ENCODE data around the gene HNRNPR. TPM values are rescaled to one million over a fixed set of nuclear protein-coding genes. Genes with fewer than 3 reads are reported as not detected.

The HNRNPR gene
- total RNA-seq, 1 donor from 2014 or later, result 64.3 TPM

DNA sequence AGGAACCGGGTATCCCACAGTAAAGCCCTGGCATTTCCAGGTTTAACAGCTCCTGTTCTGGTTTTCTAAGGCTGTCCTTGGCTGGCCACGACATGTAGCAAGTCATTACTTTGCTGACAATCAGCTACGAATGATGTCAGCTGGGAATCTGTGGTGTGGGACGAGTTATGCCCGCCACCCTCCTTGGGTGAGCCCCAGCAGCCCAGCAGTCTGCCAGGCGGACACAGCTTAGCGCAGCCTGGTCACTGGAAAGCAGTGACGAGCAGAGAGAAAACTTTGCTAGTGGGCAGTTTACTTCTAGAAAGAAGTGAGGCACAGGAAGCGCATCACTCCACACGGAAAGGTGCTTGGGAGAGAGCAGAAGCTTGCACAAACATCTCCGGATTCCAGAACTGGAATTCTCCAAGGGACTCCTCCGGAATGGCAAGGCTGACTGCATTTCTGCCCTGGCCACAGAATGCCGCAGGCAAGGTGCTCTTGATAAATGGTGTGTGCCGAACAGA is 41.1 kb upstream of the HNRNPR start:
- H3K4me1 ChIP-seq, result peaks cover 17% of the 10 kb centered on the region
- DNase-seq (ENCODE audit: extremely low spot score in 2 of 2), result no peak
- no peak overlapping the region for H3K27ac ChIP-seq
- intact Hi-C loops (cut with DNase I), result no loop called here
- peaks cover 0 to 10% of the 10 kb centered on the region in 2 donors for H3K36me3 ChIP-seq
- H3K9me3 ChIP-seq, result no peaks in the 10 kb centered on the region
- no peak overlapping the region for H3K4me3 ChIP-seq
- no peak for TF ChIP-seq POLR2A (IDR thresholded peaks at IDR 0.05)
- TF ChIP-seq, protein P1, sequence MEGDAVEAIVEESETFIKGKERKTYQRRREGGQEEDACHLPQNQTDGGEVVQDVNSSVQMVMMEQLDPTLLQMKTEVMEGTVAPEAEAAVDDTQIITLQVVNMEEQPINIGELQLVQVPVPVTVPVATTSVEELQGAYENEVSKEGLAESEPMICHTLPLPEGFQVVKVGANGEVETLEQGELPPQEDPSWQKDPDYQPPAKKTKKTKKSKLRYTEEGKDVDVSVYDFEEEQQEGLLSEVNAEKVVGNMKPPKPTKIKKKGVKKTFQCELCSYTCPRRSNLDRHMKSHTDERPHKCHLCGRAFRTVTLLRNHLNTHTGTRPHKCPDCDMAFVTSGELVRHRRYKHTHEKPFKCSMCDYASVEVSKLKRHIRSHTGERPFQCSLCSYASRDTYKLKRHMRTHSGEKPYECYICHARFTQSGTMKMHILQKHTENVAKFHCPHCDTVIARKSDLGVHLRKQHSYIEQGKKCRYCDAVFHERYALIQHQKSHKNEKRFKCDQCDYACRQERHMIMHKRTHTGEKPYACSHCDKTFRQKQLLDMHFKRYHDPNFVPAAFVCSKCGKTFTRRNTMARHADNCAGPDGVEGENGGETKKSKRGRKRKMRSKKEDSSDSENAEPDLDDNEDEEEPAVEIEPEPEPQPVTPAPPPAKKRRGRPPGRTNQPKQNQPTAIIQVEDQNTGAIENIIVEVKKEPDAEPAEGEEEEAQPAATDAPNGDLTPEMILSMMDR (IDR thresholded peaks at IDR 0.05), result no peak
- TF ChIP-seq POLR2AphosphoS5 (IDR thresholded peaks at IDR 0.05; ENCODE audit: insufficient read depth in 1 of 2, low read depth in 1 of 2), result no peak
- H3K27me3 ChIP-seq, result no peaks in the 10 kb centered on the region

DNA sequence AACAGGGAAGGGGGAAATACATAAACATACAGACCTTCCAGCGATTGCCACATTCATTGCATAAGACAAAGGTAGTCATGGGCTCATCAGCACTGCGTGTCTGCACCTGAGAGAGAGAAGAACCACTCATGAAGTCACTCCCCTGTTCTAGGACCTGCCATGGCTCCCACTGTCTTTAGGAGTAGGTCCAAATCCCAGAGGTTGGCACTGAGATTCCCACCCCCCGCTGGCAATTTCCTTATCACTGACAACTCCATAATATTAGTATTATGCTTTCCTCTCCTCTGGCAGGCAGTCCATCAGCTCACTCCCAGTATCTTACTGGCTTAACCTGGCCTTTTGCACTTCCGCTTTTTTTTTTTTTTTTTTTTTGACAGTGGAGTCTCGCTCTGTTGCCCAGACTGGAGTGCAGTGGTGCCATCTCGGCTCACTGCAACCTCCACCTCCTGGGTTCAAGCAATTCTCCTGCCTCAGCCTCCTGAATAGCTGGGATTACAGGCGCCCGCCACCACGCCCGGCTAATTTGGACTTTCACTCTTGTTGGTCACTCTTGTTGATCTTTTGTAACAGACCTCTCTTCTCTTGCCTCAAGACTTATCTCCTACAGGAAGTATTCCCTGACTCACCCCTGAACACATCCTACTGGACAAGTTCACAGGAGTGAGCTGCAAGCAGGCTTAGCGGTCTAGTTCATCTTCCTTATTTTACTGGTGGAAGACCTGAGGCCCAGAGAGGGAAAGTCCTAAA is 40.4 kb upstream of the HNRNPR start:
- TF ChIP-seq, protein P1 (IDR thresholded peaks at IDR 0.05), result no peak
- Histone ChIP-seq H3K36me3 (peaks cover 0 to 10% of the 10 kb centered on the region in 2 donors), H3K27ac (no peak overlapping the region), H3K4me1 (peaks cover 17% of the 10 kb centered on the region), H3K9me3 (no peaks in the 10 kb centered on the region), H3K4me3 (no peak overlapping the region), H3K27me3 (no peaks in the 10 kb centered on the region)
- no peak for DNase-seq (ENCODE audit: extremely low spot score in 2 of 2)
- intact Hi-C loops (cut with DNase I), result no loop called here

DNA sequence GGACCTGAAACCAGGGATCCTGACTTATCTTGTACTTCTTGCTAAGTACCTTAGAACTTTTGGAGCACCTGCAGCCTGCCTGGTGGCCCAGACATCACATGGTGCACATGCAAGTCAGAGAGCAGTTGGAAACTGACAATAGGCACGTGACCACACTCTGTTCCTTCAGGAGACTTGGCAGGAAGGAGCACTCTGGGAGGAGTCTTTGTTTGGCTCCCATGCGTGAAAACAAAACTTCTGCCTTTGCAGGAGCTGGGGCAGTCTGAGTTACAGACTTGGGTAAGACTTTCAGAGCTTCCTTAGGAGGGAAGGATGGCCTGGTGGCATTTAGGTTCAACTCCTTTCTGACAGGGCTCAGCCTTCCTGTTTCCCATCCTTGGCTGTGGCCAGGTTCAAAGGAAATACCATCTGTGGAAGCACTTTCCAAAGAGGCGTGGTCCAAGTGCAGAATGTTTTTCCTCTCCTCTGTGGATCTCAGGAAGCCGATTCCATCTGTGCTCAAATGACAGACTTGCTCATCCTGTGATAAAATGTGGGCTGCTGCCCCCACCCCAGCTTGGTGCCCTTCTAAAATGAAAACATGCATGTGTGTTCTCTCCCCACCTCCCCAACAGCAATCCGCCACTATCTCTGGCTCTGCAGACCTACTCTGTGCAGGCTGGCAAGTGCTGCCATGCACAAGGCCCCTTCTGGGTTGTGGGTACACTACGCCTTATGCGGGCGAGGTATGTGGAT is 39.7 kb upstream of the HNRNPR start:
- TF ChIP-seq POLR2AphosphoS5 (IDR thresholded peaks at IDR 0.05; ENCODE audit: insufficient read depth in 1 of 2, low read depth in 1 of 2) (no peak), POLR2A (IDR thresholded peaks at IDR 0.05) (no peak)
- TF ChIP-seq, protein P1 (IDR thresholded peaks at IDR 0.05), result no peak
- H3K9me3 ChIP-seq, result no peaks in the 10 kb centered on the region
- peaks cover 0 to 10% of the 10 kb centered on the region in 2 donors for H3K36me3 ChIP-seq
- no peak overlapping the region for H3K27ac ChIP-seq
- intact Hi-C loops (cut with DNase I), result no loop called here
- no peaks in the 10 kb centered on the region for H3K27me3 ChIP-seq
- no peak overlapping the region for H3K4me3 ChIP-seq
- peaks cover 22% of the 10 kb centered on the region for H3K4me1 ChIP-seq
- no peak for DNase-seq (ENCODE audit: extremely low spot score in 2 of 2)

DNA sequence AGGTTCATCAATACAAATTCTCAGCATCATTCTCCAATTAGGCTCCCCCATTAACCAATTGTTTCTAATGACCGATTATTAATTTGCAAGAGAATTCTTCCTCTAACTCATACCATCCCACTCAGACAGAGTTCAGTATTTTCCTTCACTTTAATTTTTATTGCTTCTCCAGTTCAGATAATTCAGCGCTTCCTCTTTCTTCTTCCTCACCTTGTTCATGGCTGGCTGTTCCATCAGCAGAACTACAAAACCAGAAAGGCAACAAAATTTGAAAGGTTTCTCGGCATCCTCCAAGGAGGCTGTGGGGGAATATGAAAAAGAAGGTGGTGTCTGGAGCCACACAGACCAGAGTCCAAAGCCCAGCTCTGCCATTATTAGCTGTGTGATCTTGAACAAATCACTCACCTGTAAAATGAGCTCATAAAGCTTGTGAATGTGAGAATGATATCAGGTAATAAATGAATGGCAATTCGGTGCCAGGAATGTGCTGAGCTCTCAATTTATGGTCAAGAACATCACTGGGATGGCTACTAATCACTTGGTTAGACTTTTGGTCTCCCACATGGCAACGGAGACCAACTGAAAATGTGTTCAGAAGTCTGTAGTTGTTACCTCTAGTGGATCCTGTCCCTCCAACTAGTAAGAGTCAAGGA is 37.3 kb upstream of the HNRNPR start:
- Histone ChIP-seq H3K9me3 (no peaks in the 10 kb centered on the region), H3K27ac (no peak overlapping the region), H3K4me1 (peaks cover 45% of the 10 kb centered on the region), H3K27me3 (no peaks in the 10 kb centered on the region), H3K4me3 (no peak overlapping the region), H3K36me3 (peaks cover 0 to 10% of the 10 kb centered on the region in 2 donors)
- intact Hi-C loops (cut with DNase I), result no loop called here
- DNase-seq (ENCODE audit: extremely low spot score in 2 of 2), result no peak
- TF ChIP-seq, protein P1 (IDR thresholded peaks at IDR 0.05), result no peak
- TF ChIP-seq POLR2A (IDR thresholded peaks at IDR 0.05), result no peak
